NCI-H1930 (cell line): ENCODE results near the gene KRT73.

Experiments used
- DNase-seq, 2 experiments: peaks; one replicate each; lab custom pipeline; 2025; lab: John Stamatoyannopoulos, UW

Gene KRT73

DNA sequence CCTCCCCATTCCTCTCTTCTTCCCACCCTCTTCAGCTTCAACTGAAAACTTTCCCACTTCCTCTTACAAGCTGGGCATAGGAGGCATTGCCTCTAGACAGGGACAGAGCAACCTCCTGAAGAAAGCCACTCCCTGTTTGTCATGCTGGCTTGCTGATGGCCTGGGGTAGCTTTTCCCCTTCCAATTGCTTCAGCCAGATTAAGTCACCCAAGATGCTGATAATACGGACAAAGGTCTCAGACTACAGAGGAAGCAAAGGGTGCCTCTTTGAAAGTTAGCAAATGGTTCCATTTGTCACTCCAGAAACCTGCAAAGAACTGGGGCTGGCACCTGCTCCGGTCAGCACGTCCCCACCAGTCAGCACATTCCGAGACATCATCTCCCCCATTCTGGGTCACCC lies 27.6 kb upstream of the KRT73 start:
- DNase-seq = no peak

DNA sequence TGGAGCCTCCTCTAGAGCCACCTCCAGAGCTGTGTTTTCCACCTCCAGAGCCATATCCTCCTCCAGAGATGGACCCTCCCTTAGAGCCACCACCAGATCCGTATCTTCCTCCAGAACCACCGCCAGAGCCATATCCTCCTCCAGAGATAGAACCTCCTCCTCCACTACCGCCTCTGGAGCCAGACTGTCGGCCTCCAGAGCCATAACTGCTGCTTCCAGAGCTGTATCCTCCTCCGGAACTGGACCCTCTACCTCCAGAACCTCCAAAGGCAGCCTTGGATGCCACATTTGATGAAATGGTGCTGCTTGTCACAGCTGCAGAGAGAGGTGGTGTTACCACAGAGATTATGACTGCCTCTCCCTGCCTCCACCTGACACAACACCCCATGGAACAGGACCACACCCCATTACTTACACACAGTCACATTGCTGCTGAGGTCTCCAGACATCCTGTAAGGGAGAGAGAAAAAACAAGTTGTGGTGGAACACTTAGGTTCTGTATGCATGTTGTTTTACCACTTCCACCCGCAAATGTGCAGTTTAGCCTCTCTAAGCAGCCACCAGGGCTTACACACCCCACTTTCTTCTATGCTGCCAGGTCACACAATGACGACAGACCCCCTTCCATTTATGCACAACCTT lies 26.9 kb upstream of the KRT73 start:
- DNase-seq = no peak

DNA sequence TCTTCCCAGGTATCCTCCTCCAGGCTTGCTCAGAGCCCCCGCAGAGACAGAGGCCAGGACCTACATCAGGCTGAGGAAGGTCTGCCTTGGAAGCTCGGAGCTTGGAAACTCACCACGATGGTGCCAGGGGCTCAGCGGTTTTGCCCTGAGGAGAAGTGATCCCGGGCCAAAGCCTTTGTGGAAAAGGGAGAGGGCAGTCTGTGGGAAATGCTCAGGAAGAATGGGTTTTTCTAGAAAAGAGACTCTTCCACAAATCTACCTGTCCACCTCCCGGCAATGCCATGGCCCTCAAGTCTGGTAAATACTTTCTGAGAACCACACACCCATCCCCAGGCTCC lies 25.7 kb upstream of the KRT73 start:
- no peak for DNase-seq

DNA sequence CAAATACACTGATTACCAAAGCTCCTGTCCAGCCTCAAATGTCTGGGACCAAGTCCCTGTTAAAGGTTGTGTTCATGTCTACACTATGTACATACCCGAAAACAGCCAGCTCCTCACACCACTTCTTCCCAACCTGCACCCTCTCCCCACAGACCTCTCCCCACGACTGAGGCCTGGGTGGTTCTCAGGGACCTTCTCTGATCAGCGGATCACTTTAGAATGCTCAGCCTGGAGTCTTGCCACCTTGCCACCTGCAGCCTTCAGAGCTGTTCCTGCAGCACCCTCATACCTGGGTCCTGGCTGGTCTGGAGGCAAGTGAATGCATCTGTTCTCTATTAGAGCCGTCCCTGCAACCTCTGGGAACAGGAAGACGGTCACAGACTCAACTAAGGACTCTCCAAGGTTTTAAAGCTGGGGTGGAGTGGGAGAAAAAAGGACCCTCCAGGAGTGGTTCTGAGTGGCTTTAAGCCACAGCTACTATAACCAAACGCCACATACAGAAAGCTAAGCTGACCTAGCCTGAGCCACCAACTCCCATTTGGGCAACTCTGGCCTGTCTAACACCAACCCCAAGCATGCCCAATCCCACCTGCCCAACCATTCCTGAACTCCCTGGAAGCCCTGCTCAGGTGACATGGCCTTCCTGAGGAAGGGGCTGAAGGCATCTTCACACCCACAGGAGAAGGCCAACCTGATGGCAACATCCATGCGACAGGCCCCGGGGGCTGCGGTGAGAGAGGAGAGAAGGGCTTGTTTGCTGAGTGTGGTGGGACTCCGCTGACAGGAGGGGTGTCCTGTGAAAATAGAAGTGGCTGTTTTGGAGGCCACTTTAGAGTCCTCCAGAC lies 25.1 kb upstream of the KRT73 start:
- no peak for DNase-seq

DNA sequence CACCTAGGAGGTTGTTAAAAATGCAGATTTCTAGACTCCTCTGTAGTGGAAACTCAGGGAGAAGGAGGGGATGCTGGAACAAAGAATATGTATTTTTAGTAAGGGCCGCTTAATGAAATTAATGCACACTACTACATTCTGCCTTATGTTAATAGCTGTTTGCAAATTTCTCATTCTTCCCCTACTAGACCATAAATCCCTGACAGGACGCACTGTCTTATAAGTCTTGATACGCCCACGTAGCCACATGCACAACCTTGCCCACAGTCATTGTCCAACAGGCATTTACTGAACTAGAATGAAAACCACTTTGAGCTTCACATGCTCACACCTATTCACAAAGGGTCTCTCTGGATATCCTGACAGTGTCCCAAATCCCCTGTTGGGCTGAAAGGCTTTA lies 23.1 kb upstream of the KRT73 start:
- DNase-seq = no peak

DNA sequence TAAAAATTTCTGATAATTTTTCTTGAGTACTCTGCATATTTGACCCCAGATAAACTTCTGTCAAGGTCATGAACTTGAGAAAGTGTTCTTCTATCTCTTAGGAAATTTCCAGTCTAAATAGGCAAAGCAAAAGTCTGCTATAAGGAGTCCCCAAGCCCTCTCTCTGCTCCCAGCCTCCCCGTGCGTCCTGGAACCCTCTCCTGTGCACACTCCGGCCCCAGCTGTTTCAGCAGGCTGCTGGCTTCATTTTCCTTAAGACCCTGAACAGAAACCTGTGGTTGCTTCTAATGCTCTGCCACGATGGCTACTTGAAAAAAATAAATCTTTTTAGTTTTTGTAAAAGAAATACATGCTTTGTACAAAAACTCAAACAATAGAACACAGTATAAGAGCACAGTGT lies 18.9 kb upstream of the KRT73 start:
- DNase-seq = no peak

DNA sequence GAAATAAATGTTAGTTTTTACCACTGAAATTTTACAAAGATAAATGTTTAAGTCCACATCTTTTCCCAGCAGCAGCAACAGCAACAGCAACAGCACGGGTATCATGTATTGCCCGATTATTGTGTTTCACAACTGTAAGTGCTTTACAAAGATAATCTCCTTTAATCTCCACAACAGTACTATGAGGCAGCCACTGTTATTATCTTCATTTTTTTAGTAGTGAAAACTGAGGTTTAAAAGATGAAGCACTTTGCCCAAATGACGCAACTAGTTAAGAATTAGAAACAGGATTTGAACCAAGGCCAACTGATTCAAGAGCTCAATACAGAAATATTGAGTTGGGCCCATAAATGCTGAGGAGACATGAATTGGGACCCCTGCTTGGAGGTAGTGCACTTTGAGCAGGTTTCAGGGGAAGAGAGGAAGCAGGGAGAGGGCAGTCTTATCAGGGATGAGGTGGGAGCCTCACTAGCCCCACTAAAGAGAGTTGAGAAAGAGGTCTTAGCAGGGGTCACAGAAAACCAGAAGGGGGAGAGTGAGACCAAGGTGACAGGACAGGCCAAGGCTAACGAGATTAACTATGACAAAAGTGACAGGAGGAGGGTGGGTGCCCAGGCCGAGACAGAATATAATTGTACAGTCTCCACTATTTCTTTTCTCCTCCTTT lies 18.4 kb upstream of the KRT73 start:
- DNase-seq = no peak

DNA sequence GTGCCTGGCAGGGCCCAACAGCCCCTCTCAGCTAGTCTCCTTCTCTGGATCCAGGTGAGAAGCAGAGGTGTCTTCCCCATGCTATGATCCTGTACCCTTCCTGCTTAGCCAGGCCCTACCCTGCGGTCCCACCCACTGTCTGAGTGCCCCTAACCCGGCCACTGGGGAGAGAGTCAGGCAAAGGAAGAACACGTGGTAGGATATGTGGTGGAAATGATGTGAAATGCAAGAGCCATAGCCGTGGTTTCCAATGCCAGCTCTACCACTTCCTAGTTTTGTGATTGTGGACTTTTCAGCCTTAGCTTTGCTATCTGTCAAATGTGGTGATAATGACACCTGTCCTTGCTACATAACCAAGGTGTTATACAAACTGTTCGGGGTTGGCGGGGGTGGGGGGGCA lies 17.8 kb upstream of the KRT73 start:
- DNase-seq = no peak

DNA sequence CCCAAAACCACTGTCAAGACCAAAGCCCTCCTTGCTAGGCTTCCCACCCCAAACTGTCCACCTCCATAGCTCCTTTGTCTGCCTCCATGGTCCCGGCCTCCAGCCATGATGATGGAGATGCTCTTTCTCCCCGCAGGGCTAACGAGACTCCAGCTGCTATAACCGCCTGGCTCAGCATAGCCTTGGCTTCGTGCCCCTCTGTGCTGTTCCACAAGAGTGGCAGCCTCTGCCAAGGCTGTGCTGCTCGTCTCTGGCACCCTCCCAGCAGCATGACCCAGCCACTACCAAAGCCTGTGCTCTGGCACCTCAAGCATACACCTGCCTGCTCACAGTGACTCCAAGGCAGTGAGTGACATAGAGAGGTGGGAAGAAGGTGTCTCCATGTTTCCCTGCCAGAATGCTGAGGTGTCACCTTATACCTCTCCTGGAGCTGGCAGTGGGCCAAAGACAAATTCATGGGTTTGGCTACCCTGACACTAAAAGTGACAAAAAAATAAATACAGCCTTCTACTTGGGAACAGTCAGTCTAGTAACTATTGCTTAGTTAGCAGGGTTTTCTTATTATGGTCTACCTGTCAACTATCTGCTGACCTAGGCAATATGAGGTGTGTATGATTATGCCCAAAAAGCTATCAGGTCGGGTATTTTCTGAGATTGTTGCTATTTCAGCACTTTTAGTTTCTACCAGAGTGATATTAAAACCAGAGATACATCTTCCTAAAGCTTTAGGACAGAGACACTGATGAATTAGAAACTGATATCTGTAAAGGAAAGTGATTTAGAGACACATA lies 16.1 kb upstream of the KRT73 start:
- no peak for DNase-seq

DNA sequence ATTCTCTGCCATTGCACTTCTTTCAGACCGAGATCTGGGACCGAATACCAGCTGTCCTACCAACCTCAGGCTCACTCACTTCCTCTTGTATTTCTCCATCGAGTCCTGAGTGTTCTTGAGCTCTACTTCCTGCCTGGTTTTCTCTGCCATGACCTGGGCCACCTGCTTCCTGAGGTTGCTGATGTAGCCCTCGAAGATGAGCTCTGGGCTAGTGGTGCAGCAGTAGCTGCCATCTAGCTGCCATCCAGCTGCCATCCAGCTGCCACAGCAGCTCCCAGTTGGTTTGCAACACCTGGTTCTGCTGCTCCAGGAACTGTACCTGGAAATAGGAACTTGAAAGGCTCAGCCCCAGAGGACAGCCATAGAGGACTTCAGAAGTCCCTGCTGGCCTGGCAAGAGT lies 15.0 kb upstream of the KRT73 start:
- no peak for DNase-seq

DNA sequence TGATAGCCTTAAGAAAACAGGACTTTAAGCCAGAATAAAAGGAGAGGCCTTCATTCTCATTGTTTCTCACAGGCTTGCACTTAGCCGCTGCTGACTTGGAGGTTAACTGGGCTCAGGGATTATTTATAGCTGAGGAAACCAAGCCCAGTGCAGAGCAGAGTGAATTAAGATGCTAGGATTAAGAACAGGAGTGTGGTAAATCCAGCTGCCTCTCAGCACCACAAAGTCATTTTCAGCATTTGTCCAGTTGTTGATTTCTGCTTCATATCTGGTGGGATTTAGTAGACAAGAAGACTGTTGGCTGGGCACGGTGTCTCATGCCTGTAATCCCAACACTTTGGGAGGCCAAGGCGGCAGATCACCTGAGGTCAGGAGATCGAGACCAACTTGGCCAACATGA lies 14.3 kb upstream of the KRT73 start:
- DNase-seq = no peak

DNA sequence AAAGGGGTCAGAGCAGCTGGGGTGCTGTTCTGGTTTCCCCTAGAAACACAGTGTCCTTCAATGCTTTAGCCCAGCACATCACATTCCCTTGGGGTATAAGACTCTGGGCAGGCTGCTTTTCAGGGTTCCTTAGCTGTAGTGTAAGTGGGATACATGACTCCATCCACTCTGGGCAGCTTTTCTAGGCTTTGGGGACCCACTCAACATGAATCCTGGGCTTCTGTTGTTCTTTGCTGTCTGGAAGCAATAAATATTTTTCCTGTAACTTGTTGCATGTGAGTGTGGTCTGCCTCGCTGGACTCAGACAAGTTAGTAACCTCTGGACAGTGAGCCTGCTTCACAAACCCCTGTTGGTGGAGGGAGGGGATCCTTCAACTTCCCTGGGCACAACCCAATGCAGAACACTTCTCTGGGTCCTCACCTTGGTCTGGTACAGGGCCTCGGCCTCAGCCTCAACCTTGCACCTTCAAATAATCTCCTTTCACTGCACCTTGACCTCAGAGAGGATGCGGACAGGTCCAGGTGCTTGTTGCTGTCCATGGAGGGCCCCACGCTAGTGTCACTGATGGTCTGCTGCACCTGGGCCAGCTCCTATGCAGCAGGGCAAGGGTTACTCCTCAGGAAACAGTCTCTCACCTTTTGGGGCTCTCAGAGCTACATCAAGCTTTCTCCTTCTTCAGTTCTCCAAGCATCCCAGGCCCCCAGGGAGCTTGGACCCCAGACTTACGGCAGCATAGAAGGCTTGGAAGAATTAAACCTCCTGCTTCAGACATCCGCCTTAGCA lies 13.5 kb upstream of the KRT73 start:
- DNase-seq = no peak

DNA sequence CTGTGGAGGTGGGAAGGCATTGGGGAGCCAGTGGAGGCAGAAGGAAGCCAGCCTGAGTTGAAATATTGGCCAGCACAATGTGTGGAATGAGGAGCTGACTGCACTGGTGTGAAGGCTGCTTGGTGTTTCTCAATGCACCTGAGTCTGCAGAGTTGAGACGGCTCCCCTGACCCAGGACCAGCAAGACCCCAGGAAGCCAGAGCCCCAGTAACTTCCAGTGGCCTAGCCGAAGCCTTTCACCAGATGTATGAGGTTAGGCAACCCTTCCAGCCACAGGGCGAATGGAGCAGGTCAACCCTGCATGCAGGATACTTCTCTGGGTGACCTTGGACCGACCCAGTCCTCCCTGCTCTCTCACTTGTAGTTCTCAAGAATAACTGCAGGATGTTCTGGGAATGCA lies 12.9 kb upstream of the KRT73 start:
- DNase-seq = no peak

DNA sequence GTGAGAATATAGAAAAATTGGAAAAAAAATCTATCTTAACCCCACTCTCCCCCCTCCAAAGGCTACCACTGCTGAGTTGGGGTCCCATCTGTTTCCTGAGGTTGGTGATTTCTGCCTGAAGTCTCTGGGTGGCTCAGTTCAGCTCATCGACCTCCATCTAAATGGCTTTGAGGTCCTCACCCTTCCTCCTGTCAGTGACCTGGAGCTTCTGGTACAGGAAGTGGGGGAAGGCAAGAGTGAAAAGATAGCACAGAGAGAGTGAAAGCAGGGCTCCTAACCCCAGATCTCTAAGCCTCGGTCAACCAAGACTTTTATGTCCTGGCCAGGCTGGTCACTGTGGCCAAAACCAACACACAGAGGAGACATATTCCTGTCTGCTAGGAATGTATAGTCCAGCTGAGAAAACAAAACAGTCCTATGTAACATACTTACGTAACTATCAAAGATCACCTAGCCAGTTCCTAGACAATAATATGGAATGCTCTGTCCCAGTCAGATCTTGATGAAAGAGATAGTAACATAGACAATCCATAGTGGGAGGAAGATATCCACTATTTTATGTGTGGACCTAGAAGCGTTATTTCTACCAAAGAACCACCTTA lies 12.3 kb upstream of the KRT73 start:
- DNase-seq = no peak

DNA sequence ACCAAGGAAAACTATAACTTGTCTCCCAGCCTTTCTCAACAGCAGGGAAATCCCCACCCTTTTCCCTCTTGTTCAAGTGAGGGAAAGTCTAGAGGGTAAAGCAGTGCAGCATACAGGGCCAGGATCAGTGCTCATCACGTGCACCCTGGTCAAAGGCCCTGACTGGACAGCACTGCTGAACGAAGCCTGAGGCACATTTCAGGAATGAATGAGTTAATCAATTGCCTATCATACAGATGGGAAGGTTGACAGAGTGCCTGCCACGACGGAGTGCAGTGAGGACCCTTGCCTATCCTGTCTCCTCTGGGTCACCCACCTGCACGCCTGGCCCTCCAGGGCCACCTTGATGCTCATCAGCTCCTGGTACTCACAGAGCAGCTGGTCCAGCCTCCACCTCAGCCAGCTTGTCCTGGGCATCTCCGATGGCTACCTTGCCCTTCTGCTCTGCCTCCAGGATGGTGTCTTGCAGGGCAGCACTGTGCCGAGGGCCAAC lies 11.7 kb upstream of the KRT73 start:
- no peak for DNase-seq

DNA sequence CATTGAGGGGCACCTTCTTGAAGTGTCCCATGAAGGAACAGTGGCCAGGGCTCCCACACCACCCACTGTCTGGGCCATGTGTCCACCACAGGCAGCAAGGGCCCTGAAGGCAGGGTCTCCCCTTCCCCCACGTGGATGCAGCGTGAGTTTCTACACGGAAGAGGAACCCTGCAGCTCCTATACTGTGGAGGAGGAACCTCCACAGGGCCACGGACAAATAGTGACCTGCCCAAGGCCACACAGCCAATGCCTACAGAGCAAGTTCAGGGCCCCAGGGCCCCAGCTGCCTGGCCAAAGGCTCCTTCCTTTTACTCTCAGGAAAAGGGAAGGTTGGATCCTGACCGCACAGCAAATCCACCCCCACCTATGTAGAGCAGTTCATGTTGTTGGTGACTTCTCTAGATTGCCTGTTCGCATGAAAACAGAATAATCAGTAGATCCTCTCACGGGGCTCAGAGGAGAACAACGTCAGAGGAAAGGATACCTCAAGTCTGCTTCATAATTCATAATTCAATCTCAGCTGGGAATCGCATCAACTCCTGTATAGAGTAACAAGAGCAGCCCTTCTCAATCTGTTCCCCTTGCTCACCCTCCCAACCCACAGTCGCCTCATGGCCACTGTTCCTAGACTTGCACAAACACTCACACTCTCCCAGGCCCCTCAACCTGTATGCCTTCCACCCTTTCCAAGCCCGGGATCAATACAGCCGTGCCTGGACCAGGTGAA lies 11.1 kb upstream of the KRT73 start:
- no peak for DNase-seq

DNA sequence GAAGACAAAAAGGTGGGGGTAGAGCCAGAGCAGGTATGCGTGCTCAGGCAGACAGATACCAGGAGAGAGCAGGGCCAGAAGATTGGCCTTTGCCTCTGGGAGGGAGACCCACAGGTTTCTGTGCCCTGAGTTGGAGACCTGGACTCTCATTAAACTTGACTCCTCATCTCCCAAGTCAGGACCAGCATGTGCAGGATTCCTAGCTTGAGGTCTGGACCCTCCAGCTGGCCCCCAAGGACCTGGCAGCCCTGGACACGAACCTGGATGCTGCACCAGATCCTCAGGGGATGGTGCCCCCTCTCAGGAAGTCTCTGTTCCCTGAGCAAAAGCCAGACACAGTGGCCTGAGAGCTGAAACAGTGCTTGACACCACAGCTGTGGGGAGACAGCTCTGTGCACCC lies 10.5 kb upstream of the KRT73 start:
- no peak for DNase-seq

DNA sequence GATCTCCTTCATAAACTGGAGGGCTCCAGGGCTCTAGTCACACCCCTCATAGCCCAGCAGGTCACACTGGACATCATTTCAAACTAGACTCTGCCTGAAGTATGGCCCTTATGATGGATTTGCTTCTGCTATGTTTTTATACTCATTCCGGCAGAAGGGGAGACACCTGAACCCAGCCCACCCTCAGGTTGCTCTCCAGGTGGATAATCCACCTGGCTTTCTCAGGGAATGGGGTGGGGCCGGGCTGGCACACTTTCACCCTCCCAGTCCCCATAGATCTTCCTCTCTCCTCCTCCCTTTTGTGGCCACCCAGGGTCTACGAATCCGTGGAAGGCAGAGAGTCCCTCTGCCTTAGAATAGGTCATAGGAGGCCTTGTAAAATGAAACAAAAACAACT lies 9.8 kb upstream of the KRT73 start:
- DNase-seq = no peak

DNA sequence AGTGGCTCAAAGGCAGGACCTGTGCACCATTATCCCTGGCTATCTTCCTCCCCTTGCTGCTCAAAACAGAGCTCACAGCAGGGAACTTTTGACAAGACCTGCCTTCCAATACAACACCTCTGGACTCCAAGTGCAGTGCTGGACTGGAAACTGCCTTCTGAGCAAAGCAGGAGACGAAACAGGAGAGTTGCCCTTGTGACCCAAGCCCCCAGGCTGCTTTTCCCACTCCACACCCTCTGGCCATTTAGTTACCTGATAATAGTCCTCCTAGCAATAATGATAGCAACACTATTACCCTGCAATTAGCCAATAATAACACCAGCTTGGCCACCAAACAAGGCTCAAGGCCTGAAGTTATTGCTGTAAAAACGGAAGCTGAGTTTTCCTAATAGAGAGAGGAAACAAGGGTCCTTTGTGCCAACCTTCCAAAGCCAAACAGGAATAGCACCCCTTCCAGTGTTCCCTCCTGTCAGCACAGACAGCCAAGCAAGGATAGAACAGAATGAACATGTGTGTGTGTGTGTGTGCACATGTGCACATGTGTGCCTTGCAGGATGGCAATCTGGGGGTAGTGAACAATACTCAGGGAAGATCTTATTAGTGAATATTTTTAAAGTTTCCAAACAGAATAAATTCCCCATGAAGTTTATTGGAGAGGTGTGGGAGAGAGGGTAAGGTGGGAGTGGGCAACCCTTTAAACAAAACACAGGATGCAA lies 9.2 kb upstream of the KRT73 start:
- no peak for DNase-seq

DNA sequence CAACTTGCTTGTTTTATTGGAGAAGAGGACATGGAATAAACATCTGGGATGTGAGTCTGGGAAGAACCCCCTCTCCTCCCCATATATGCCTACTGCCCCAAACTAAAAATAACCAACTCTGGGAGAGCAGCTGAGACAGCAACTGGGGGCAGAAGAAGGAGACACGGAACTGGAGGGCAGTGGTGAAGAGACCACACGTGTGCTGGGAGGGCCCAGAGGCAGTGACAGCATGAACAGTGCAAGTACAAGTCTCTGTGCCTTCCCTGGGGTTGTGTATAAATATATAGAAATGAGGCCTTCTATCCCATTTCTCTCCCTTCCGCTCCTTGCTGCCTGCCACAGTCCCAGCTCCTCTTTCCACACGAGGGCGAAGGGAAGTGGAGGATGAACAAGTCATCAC lies 4.0 kb upstream of the KRT73 start:
- no peak for DNase-seq
